GM21619 (cell line): ENCODE results near the gene DIP2C.

ENCODE experiments used
- ATAC-seq: cut with Tn5 transposase; IDR thresholded peaks from one replicate; pipeline ENCODE4 v1.9.1; 2021; ENCODE audit not compliant: unreplicated experiment

Gene DIP2C

GRCh38 chr10:580778-581177 is 108.7 kb downstream of the DIP2C start:
- no peak for ATAC-seq

DNA sequence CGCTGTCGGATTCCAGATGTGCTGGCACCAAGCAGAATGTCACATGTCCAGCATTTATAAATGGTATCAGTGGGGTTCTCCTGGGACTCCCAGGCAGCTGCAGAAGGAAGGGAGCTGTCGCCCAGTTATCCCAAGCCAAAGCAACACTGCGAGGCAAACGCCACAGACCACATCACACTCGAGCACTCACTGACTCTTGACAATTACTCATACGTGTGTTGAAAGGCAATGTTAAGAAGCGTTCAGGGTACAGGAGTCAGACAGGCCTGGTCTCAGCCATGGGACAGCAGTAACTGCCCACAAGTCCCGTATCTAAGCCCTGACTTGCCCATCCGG is 113.4 kb downstream of the DIP2C start:
- ATAC-seq = no peak

DNA sequence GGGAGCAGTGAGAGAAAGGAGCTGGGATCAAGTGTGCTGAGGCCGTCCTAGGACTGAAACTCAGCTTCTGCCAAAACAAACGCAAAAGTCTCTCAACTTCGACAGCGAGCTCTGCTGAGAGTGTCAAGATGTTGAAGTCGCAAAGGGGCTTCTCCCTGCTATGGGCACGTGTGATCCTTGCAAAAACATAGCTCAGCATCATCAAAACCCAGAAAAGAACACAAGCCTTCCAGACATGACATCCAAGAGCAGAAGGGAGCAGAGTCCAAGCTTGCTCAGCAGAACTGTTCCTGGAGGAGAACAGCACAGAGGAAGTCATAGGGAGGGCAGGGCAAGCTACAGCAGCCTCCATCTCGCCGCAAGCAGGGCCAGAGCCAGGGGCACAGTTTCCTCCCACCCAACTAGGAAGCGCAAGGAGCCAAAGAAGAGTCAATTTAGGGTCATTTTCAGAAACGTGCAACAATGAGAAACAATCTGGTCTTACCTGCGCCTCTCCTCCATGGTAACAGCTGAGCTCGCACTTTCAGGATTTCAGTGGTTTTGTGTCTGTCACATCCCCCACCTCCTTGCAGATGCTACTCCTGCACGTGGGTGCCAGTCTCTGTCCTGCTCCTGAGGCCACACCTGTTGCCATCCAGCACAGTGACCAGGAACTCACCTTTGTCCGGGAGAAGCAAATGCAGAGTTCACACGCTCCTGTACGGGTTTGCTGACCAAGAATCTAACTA is 113.9 kb downstream of the DIP2C start:
- ATAC-seq = no peak

DNA sequence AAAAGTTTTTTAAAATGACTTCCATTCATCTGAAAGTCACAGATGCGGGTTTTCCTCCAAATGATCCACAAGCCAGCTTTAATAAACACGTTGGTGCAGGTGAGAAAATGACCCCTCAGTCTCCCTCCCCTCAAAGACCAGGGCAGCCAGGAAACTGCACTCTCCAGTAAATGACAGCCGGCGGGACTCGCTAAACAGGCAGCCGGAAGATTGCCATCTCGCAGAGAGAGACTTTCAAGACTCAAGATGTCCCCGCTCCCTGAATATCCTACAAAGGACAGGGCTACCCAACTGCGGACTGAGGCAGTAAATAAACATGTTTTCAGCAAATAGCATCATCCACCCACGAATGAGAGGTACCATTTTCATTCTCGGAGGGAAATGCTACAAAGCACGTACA is 116.8 kb downstream of the DIP2C start:
- ATAC-seq = no peak

DNA sequence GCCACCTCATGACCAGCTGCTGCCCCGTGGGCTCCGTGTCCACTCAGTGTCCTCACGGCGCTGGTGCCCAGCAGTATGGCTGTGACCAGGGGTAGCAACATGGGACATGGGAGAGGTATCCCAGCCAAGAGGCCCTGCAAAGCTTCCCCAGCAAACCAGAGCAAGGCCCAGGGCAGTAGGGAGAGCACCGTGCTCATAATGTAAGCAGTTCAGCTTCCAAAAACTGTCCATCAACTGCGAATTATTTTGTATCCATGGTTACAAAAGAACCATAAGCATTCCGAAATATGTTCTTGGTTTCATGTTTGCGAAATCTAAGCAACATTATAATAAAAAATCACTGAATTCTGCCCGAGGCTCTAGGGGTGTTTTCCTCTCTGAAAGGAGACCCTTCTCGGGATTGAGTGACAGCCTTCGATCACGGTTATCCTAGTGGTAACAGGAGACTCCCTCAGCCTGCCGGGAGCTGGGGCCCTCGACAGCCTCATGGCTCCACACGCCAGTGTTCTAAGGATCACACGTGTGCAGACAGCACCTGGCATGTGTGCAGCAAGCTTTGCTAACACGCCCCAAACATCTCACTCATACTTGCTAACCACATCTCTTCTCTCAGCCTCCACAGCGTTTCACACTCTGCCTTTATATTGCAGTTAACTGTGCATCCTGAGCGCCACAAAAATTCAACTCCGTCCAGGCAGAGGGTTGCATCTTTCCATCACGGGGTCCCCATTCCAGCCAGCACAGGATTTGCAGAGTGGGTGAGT is 117.6 kb downstream of the DIP2C start:
- ATAC-seq = no peak

DNA sequence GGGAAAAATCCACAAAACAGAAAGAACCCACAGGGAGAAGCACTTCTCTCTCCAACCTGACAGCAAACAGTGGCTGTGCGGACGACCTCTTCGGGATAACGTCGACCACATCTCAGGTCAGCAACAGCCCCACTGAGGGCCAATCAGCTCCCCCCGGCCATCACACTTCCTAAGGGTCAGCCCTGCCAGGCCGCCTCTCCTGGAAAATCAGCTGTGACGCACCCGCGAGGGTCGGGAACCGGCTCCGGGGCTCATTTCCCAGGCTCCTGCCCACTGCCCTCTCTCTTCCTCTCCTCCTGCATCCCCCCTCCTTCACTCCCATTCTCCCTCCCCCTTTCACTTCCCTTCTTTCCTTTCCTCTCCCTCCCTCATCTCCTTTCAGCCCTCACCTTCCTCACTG is 118.3 kb downstream of the DIP2C start:
- ATAC-seq = no peak

DNA sequence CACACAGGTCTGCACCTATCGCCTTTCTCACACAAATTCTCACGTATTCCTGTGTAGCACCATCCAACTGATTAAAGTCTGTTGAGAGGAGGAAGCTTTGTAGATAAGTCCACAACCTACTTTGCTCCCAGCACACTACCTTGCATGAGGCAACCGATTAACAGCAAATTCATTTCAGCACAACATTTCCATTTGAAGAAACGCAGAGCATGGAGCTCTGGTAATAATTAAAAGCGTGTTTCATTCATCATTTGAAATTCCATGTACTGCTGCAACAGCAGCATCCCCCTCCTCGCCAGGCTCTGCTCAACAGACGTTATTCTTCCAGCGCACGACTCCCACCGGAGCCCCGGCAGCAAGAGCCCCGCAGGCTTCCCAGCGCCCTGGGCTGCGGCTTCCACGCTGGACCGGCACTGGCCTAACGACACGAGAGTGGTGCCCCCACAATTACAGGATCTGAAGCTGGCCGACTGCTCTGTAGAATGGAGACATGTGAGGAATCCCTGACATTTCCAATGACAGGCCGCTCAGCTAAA is 118.8 kb downstream of the DIP2C start:
- ATAC-seq = no peak

DNA sequence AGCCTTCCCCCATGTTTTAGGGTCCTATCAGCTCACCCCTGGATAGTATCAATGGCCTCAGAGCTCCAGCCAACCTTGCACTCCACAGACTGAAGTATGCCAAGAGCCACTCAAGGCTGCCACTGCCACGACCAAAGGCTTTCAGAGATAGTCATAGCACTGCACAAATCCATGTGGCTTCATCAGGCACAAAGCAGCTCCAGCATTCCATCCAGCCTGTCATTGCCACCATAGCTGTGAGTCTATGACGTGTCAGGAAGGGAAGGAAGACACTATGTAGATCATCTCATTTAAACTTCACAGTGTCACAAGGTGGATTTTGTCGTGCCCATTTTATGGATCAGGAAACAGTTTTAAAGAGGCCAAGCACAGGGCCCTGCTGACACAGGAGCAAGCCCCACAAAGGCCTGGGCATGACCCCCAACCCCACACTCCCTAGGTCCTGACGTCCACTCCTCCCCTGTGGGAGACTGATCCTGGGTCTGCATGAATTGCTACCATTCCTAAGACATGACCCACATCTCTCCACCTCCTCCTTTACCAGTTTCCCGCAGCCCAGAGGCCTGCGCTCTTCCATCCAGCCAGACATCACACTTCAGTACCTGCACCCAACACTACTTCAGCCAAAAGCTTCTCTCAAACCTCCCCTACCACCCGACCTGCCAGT is 119.4 kb downstream of the DIP2C start:
- ATAC-seq = no peak

DNA sequence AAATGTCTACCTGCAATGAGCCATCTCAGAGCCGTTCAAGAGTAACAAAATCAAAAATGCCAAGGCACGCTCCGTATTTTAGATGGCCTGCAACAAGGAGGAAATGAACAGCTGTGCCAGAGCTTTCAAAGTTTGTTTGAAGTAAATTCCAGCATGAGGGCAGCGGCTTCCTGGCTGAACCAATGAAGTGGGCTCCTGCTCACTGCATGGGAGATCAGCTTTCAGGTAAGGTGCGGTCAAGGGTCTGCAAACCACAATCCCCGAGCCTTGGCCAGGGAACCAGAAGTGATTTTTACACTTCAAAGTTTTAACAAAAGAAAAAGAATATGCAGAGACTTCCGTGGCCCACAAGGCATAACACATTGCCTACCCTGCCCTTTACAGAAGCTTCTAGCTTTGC is 120.6 kb downstream of the DIP2C start:
- ATAC-seq = no peak

- ATAC-seq = no peak
These were observed 121.6 kb downstream of the DIP2C start for GRCh38 chr10:567869-568268.

- no peak for ATAC-seq
These were observed 123.1 kb downstream of the DIP2C start for GRCh38 chr10:566241-566885.

- no peak for ATAC-seq
These were observed 123.8 kb downstream of the DIP2C start for GRCh38 chr10:565676-566075.

GRCh38 chr10:565146-565545 is 124.3 kb downstream of the DIP2C start:
- no peak for ATAC-seq

DNA sequence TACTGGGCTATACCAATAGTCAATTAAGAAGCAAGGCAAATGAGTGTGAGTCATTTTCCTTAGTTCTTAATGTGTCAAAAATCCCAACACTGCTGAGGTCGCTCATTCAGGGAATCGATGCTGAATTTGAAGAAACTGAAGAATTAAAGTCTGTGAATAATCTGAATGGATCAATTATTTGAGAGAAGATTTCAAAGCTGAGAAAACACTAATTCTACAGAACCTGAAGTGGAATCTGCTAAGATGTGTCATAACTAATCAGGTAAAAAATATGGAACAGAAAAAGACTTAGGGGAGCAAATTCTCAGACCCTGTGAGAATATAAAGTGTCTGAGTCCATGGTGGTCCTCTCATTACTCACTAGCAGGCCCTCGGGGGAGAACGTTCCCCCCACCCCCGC is 125.6 kb downstream of the DIP2C start:
- no peak for ATAC-seq

DNA sequence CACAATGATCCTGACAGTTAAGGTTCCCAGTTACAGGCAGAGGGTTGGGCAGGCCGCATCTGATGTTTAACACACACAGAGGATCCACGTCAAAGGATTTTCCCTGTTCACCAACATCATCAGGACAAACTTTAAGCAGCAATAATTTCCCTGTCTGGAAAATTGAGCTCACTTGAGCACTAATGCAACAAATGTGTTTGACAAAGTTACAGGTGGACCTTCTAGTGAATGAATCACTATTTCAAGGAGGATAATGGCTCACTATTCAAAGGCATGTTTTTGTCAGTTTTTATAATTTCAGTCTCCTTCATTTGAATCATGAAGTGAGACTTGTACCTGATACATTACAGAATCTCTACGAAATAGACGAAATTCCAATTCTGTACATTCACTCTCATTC is 127.3 kb downstream of the DIP2C start:
- ATAC-seq = no peak

DNA sequence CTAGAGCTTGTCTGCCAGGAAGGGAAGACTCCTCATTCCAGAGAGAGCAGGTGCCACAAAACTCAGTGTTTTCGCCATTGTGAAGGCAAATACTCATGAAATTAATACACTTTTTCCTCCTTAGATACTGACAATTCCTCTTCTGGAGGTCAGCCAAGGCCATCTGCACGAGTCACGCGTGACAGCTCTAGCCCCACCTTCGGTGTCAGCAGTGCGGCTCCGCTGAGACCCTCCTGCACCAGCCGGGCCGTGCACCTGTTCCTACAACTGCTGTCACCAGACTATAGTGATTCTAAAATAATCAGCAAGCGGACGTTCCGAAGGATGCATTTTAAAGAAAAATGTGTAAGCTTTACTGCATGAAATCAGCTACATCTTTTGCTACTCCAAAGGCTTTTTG is 127.7 kb downstream of the DIP2C start:
- no peak for ATAC-seq

DNA sequence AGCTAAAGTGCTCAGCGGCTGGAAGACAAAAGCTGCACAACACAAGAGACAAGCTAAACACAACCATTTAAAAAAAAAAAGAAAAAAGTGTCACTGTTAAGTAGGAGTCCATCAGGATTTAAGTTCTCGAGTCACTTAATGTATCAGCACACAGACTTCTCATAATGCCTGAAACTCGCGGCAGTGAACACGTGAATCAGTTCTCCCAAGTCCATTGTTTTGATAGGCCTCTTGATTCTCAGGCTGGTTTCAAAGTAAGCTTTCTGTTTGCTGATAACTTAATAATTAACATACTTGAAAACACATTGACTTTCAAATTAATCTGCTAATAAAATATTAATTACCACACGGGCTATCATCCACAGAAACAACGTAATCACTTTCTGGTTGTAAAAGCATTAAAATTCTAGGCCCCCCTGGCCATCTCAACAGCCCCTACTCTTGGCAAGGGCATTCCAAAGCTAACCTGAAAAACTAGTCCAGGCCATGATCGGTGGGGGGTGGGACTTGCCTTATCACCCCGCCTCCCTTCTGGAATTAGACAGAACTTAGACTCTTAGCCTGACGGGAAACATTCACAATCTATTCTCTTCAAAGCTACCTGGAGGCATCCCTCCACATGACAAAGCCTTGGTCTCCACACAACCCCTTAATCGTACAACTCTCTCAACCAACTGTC is 129.0 kb downstream of the DIP2C start:
- no peak for ATAC-seq

DNA sequence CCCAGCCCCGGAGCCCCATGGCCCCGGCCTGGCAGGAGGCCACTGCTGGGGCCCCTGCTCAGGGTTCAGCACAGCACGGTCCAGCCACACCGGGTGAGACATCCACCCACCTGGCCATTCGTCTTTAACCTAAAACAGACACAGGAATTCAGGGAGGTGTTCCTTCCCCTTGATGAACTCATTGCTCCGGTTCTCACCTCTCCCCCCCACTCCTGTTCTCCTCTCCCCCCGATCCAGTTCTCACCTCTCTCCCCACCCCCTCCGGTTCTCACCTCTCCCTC is 129.8 kb downstream of the DIP2C start:
- no peak for ATAC-seq

DNA sequence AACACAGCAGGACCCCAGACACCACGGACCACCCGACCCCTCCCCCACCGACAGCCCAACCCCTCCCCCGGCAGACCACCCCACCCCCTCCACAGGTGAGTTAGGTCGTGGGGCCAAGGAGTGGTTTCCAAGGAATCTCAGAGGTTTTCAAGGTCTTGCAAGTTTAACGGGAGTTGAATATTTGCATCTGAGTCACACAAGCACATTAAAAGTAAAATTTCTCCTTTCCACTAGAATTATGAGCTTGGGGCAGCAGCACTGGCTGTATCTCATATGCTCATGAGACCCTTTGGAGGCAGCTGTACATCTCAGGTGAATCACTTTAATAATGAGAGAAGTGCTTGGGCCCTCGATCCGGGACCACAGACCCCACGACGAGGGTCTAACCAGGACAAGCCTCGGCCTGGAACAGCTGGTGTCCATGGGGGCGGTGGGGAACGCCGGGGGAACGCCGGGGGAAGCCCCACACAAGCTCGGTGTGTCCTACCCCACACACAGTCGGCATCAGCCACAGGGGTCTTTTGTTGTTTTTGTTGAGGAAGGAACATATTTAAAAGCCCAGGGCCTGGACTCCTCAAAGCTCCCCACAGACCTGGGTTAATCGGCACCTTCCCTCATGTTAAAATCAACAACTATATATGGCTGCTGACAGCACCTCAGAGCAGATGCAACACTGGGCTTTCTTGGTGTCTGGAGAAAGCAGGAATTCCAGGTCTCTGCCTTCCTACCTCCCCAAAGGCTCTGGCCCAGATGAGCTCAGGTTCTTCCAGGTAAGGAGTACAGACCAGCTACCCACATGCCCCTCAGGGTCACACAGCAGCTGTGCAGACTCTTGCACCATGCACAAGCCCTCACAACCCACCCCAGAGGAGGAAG is 130.3 kb downstream of the DIP2C start:
- no peak for ATAC-seq

- ATAC-seq = no peak
These were observed 131.1 kb downstream of the DIP2C start for GRCh38 chr10:558364-558763.
